NCI-H2107 (cell line): ENCODE results near the gene SRPX.

ENCODE experiments used
- DNase-seq: peaks from one replicate; lab custom pipeline; 2025; lab: John Stamatoyannopoulos, UW

SRPX gene

DNA sequence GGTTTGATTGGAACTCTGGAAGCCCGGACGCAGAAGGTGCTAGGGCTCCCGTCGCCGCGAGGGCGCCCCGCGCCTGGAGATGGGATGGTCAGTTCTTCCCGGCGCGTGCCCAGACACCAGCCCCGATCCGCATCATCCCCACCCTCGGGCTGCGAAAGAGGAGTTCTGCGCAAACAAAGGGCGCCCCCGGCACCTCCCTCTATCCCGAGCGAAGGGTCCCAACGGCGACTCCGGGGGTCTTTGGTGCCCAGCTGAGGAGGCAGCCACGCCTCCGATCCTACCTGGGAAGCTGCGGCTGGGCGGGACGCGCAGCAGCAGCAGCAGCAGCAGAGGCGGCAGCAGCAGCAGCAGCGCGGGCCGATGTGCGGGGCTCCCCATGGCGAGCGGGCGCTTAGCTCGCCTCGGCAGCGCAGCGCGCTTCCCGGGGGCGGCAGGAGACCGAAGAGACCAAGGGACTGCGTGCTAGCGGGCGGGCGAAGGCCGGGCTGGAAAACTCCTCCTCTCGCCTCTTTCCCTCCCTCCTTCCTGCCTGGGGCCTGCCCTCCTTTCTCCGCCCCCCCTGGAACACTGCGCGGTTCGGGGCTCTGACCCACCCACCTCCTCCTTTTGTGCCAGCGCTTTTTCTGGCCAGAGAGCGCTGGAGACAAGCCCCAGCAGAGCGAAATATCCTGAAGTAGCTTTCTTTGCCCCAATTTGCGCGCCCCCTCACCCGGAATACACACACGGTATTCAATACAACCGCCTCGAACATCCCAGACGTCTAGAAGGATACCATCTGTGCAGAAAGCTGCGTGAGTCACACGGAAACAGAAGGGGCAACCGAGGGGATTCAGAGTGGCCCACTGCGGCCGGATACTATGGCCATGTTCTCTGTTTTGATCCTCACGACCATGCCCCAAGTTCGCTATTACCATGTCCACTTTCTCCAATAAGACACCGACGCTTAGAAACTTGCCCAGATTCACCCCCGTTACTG, at the start of gene SRPX:
Gene SRPX, minus strand, starts transcription at position 457 of the 976 bp plus-strand sequence. Its CDS starts 79 bp downstream, at position 378.
- DNase-seq: no peak

GRCh38 chrX:38268011-38268410, 47.3 kb upstream of the SRPX start:
- DNase-seq: no peak

DNA sequence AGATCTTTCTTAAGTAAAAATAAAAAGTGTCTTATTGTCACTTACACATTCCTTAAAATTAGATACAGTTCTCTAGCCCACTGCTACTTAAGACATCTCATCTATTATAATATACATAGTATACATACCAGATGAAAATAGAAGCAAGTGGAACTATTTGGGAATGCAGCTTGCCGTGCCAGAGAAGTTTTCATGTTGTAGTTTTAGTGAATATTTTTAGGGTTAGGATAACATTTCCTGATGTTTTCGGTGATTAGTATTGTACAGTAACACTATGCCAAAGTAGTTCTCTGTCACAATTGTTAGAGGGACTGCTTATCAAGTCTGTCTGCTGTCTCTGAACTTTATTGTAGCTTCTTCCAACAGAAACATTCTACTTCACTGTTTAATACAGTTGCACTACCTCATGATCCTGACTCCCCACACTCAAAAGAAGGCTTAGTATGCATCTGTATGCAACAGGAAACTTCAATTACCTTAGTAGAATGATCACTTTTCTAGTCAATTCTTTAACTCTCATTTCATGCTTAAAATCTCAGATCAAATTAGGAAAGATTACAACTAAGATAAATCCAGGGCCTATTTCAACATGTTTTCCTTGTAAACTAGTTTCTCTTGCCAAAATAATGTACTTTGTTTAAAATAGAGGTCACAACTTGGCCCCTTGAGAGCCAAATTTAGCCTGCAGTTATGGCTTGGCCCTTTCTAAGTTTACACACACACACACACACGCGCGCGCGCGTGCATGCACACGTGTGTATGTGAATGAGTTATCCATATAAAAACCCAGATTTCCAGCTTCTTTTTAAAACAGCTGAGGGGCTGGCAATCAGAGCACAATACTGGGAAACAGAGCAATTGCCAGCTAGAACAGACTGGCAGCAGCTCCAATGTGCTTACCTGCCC, 42.3 kb upstream of the SRPX start:
- DNase-seq: no peak

GRCh38 chrX:38260231-38260630, 39.6 kb upstream of the SRPX start:
- no peak for DNase-seq

DNA sequence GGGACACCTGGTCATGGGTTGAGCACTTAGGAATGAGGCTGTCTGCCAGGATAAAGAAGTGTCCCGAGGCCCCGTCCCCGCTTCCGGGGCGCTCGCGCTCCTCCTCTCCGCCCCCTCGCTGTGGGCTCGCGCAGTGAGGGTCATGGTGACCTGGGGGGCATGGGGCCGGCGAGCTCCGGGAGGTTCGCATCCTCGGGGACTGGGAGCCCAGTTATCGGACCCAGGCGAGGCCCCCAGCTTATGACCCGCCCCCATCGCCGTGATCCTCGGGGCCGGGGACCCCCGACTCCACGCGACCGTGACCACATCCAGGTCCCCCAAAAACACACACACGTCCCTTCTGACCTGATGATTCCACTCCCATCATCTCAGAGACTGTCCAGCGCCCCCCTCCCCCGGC, 35.3 kb upstream of the SRPX start:
- DNase-seq: no peak

- DNase-seq: no peak
Observed at GRCh38 chrX:38249965-38250364, 29.3 kb upstream of the SRPX start.

GRCh38 chrX:38247051-38247450, 26.4 kb upstream of the SRPX start:
- no peak for DNase-seq

DNA sequence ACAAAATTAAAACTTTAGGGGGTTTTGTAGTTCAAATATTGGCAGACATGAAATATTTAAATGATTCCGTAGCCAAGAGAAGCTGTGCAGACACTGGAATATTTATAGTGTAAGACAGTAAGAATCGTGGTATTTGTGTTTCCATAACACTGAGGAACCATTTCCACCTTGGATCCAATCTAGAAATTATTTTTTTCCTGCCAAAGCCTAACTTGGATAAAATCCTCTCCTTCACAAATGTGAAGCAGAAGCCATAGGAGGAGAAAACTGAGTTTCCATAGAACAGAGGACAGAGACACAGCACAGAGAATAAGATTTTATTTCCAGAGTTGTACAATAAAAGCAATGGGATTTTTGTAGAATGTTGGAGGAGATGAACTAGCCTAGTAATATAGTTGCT, 19.9 kb upstream of the SRPX start:
- no peak for DNase-seq

DNA sequence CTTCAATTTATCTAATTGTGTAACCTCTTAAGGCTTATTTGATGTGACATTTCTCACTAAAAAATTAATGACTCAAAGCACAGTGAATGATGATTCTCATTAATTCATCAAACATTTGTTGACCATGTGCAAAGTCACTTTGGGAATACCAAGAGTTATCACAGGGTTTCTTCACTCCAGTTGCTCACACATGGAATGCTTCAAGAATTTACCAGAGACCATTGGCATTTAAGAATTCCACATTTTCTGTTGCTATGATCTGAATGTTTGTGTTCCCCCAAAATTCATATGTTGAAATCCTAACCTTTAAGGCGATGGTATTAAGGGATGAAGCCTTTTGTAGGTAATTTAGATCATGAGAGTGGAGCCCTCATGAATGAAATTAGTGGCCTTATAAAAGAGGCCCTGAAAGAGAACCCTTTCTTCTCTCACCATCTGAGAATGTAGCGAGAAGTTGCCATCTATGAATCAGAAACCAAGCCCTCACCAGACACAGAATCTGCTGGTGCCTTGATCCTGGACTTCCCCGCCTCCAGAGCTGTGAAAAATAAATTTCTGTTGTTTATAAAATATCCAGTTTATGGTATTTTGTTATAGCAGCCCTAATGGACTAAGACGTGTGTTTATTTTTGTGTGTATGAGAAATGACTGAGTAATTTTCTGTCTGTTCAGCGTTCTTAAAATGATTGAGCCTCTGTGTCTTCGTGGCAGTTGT, 16.4 kb upstream of the SRPX start:
- DNase-seq: no peak

GRCh38 chrX:38233891-38234667, 13.4 kb upstream of the SRPX start:
- no peak for DNase-seq

- no peak for DNase-seq
Observed at GRCh38 chrX:38232079-38232686, 11.5 kb upstream of the SRPX start.

DNA sequence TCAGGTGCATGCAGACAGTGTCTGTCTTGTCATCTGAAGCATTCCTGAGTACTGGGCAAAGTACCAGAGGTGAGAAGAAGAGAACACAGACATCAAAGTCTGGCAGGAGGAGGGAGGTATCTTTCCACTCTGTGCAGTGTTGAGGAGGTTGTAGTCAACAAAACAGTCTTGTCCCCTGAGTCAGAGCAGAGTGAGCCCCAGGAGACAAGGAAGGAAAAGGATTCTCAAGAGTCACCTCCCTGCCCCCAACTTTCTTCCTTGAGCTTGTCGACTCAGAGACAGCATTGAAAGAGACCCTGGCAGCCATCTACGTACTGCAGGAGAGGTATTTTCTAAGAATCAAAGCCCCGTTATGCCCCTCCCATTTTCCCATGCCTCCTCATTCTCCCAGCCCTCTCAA, 4.4 kb upstream of the SRPX start:
- no peak for DNase-seq

- DNase-seq: no peak
Observed at GRCh38 chrX:38224160-38224559, 3.5 kb upstream of the SRPX start.

- no peak for DNase-seq
Observed at GRCh38 chrX:38221391-38221929, 789 bp upstream of the SRPX start.

- no peak for DNase-seq
Observed at GRCh38 chrX:38220024-38220414, 652 bp downstream of the SRPX start.

DNA sequence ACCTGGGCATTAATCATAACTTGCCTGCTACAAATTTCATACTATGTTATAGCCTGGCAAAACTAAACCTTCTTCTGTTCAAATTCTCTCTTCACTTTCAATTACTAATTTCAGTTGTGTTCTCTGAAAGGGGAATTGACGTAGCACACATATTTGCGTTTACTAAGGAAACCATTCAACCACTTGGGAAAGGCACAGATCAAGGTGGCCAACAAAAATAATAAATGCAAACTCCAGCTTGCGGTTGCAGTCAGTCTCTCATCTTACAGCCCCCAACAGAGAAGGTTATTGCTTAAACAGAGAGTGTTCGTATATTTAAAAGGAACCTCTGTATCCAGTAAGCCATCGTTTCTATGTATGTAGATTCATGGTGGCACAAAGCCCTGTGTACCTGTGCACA, 4.0 kb downstream of the SRPX start:
- no peak for DNase-seq

GRCh38 chrX:38214551-38215531, 5.8 kb downstream of the SRPX start:
- DNase-seq: no peak

GRCh38 chrX:38214044-38214443, 6.6 kb downstream of the SRPX start:
- DNase-seq: no peak

DNA sequence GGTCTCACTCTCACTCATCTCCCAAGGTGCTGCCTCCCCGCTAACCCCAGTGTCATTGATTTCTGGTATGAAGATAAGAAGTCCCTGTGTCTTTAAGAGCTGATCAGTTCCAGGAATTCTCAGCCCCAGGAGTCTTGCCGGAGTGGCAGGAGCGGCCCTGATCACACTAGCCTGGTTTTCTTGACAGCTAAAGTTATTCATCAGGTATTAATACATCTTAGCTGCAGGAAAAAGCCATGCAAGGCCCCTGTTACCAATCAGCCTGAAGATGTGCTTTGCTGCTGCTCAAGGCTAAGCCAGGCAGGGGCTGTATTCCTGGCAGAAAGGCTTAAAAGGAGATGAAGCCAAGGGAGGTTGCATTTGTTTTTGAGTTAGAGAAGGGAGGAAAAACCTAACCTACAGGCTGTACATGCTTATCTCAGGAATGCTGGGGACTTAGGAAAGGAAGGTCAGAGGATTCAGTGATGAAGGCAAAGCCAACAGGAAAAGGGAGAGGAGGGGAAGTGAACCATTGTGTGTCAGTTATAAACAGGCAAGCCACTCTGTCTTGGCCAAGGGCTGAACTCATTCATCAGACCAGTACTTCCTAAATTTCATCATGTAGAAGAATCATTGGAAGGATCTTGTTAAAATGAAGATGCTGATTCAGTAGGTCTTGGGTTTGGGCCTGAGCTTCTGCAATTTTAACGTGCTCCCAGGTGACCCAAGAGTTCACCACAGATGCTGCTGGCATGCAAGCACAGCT, 8.6 kb downstream of the SRPX start:
- no peak for DNase-seq
